Pancreas (tissue), 10 donors: ENCODE results near the gene SPDYC. TPM values are rescaled to one million over a fixed set of nuclear protein-coding genes. Genes with fewer than 3 reads are reported as not detected.

Source experiments
- ATAC-seq, 4 donors: fragments of 200-7000 bp; cut with Tn5 transposase; one replicate each; pipeline versions ENCODE4 v1.8.0 to v1.9.1; 2020; ENCODE audit warnings: mild to moderate bottlenecking in 4 of 4, moderate library complexity in 4 of 4
- DNase-seq, 6 donors: peaks; one replicate each; pipeline ENCODE4 v3.0.0-alpha.2; 2020
- FAIRE-seq: peaks from 2 replicates; lab custom pipeline; 2012; peaks lifted over from hg19 to GRCh38; lab: Jason Lieb, UNC
- H3K27ac ChIP-seq, 4 donors: fragments of 200-600 bp; sonication (generic); 1 replicate in 3 of 4; 2 replicates in 1 of 4; pipeline versions ENCODE4 v1.5.0 to v1.8.0; 2020
- H3K27me3 ChIP-seq, 4 donors: fragments of 200-600 bp; one replicate each; pipeline ENCODE4 v1.8.0; 2021
- H3K36me3 ChIP-seq, 3 donors: fragments of 200-600 bp; sonication (generic) in 1 of 3; one replicate each; pipeline versions ENCODE4 v1.5.0 to v1.8.0; 2020 to 2021
- H3K4me1 ChIP-seq, 3 donors: fragments of 200-600 bp; one replicate each; pipeline ENCODE4 v1.8.0; 2021
- H3K4me3 ChIP-seq, 4 donors: fragments of 200-600 bp; sonication (generic) in 2 of 4; one replicate each; pipeline versions ENCODE4 v1.5.0 to v1.8.0; 2020 to 2021
- H3K9me3 ChIP-seq, 4 donors: fragments of 200-600 bp; one replicate each; pipeline ENCODE4 v1.8.0; 2021
- CTCF ChIP-seq, 4 donors: fragments of 200-600 bp; sonication (generic) in 3 of 4; IDR thresholded peaks; one replicate each; pipeline versions ENCODE4 v1.5.0 to v1.8.0; 2021; ENCODE audit warnings: antibody characterized with exemption in 4 of 4
- WGBS, 2 donors: extraction: QIAGEN DNeasy Blood & Tissue Kit; methylation state at CpG; one replicate each; pipeline ENCODE4 v1.1.7; 2013; 5-methylcytosine and 5-hydroxymethylcytosine counted together
- intact Hi-C, 3 donors: fragments of 100-400 bp; cut with DNase I; formaldehyde crosslinking; loops; one replicate each; pipeline versions ENCODE4 v1.11.1 to v1.14.2; 2022
- polyA plus RNA-seq, 2 donors: library from polyadenylated mRNA; stranded (reverse); fragments of 200-250 nt; gene quantifications; one replicate each; pipeline ENCODE4 v1.2.3, GENCODE V29; 2013
- total RNA-seq, 6 donors: library from RNA; stranded (reverse); fragmentation: NEBNext Ultra II Directional in 4 of 6; extraction: Animal tissue kit (Norgen Biotek cat#: 25700) in 4 of 6; gene quantifications; one replicate each; pipeline versions ENCODE4 v1.2.1 to v1.2.4, GENCODE V29; 2021 to 2023
- donor health status: healthy with polysubstance abuse.
- donor health status: DM: no; HTN: no; CAD: no; lungs with moderate emphysema.
- donor health status: DM: no; HTN: no; CAD: no.
- donor health status: control.
- donor health status: control.
- donor health status: Bipolar disorder and iron deficiency.
- donor health status: DM: yes; HTN: yes; CAD: no.
- donor health status: DM: no; HTN: no; CAD: no.
- donor health status: DM: no; HTN: no; CAD: no.
- donor health status: DM: yes; HTN: yes; CAD: no.

Gene SPDYC
- total and polyA plus RNA-seq, 8 donors: 0.14 TPM; not detected in 7

GRCh38 chr11:65185171-65185570 is 15.1 kb downstream of the SPDYC start:
- no peaks in the 10 kb centered on the region for H3K27me3 ChIP-seq
- ATAC-seq: no peak
- no peak overlapping the region for H3K27ac ChIP-seq
- 80 to 84% methylated on average over 2 of the region's 2 CpGs for WGBS, 2 donors
- no peak for DNase-seq
- no peak overlapping the region for H3K4me3 ChIP-seq
- H3K4me1 ChIP-seq: peaks cover 0 to 14% (median 0%) of the 10 kb centered on the region in 3 donors
- no peak for FAIRE-seq
- intact Hi-C loops: no loop called here
- TF ChIP-seq CTCF (IDR thresholded peaks at IDR 0.05): no peak
- peaks cover 0 to 48% (median 23%) of the 10 kb centered on the region in 3 donors for H3K36me3 ChIP-seq
- H3K9me3 ChIP-seq: no peaks in the 10 kb centered on the region

- Histone ChIP-seq H3K9me3 (no peaks in the 10 kb centered on the region), H3K4me1 (peaks cover 0 to 9% (median 0%) of the 10 kb centered on the region in 3 donors), H3K4me3 (no peak overlapping the region), H3K36me3 (peaks cover 0 to 55% (median 25%) of the 10 kb centered on the region in 3 donors), H3K27me3 (no peaks in the 10 kb centered on the region), H3K27ac (no peak overlapping the region)
- FAIRE-seq (no peak), DNase-seq (no peak), ATAC-seq (no peak)
- TF ChIP-seq CTCF (IDR thresholded peaks at IDR 0.05): no peak
- intact Hi-C loops: no loop called here
- 80 to 84% methylated on average over 16 to 18 of the region's 18 CpGs for WGBS, 2 donors
Measured at GRCh38 chr11:65185869-65186341, 15.9 kb downstream of the SPDYC start.

GRCh38 chr11:65186701-65187100 is 16.7 kb downstream of the SPDYC start:
- Histone ChIP-seq H3K4me3 (no peak overlapping the region), H3K4me1 (peaks cover 0 to 9% (median 0%) of the 10 kb centered on the region in 3 donors), H3K27me3 (no peaks in the 10 kb centered on the region), H3K27ac (no peak overlapping the region), H3K9me3 (no peaks in the 10 kb centered on the region), H3K36me3 (peaks cover 0 to 55% (median 32%) of the 10 kb centered on the region in 3 donors)
- 94 to 97% methylated on average over 9 of the region's 9 CpGs for WGBS, 2 donors
- intact Hi-C loops: no loop called here
- FAIRE-seq (no peak), DNase-seq (no peak), ATAC-seq (no peak)
- TF ChIP-seq CTCF (IDR thresholded peaks at IDR 0.05): no peak

- Histone ChIP-seq H3K27me3 (no peaks in the 10 kb centered on the region), H3K9me3 (no peaks in the 10 kb centered on the region), H3K36me3 (peaks cover 0 to 55% (median 32%) of the 10 kb centered on the region in 3 donors), H3K27ac (no peak overlapping the region), H3K4me3 (no peak overlapping the region), H3K4me1 (peaks cover 0 to 9% (median 0%) of the 10 kb centered on the region in 3 donors)
- WGBS, 2 donors: 87 to 92% methylated on average over 6 of the region's 6 CpGs
- DNase-seq (no peak), FAIRE-seq (no peak), ATAC-seq (no peak)
- no peak for TF ChIP-seq CTCF (IDR thresholded peaks at IDR 0.05)
- intact Hi-C loops: no loop called here
Measured at GRCh38 chr11:65187146-65187675, 17.2 kb downstream of the SPDYC start.

GRCh38 chr11:65187971-65188461 is 18.0 kb downstream of the SPDYC start:
- Histone ChIP-seq H3K9me3 (no peaks in the 10 kb centered on the region), H3K4me3 (no peak overlapping the region), H3K4me1 (peaks cover 0 to 4% (median 0%) of the 10 kb centered on the region in 3 donors), H3K27ac (no peak overlapping the region), H3K27me3 (no peaks in the 10 kb centered on the region), H3K36me3 (peaks cover 0 to 55% (median 32%) of the 10 kb centered on the region in 3 donors)
- intact Hi-C loops: no loop called here
- ATAC-seq (no peak), DNase-seq (no peak), FAIRE-seq (no peak)
- WGBS, 2 donors: 93 to 95% methylated on average over 18 to 20 of the region's 20 CpGs
- TF ChIP-seq CTCF (IDR thresholded peaks at IDR 0.05): no peak
